ENCODE measurements around the gene EID1.
"Not testable (repeated sequence)": the region's sequence is repeated elsewhere in the genome, so short reads cannot be mapped to it uniquely, and the experiment has no call there.

The EID1 gene

DNA sequence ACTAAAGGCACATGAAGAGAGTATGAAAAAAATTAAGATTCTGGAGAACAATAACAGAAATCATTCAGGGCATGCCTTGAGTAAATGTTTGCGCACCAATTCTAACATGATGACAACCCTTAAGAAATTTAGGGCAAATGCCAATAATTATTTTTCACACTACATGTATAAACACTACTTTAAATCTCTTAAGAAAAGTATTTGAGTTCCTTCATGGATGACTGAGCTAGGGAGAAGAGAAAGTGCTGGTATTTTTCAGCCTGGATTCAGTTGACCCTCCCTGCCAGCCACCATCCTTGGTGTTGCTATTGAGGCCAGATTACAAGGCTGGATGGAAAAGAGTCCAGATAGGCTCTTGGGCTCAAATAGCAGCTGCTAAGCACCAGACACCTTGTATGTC is 8.0 kb upstream of the EID1 start:
- no peak for DNase-seq

GRCh38 chr15:48871542-48871941 is 6.4 kb upstream of the EID1 start:
- DNase-seq: no peak

DNA sequence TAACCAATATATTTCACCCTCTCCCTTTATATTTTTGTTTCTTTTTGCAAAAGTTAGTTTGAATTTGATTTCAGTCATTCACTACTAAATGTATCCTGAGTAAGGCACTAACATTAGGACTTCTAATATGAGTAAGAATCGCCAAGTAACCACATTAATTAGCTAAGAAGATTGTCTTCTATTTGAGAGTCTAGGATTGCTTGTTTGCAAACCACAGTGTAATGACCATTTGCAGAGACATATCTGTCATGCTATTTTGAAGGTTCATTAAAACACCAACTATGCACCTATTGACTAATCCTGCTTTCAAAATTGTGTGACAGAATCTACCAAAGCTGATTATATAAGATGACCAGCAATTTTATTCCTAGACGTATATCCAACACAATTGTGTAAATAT is 5.3 kb upstream of the EID1 start:
- no peak for DNase-seq

DNA sequence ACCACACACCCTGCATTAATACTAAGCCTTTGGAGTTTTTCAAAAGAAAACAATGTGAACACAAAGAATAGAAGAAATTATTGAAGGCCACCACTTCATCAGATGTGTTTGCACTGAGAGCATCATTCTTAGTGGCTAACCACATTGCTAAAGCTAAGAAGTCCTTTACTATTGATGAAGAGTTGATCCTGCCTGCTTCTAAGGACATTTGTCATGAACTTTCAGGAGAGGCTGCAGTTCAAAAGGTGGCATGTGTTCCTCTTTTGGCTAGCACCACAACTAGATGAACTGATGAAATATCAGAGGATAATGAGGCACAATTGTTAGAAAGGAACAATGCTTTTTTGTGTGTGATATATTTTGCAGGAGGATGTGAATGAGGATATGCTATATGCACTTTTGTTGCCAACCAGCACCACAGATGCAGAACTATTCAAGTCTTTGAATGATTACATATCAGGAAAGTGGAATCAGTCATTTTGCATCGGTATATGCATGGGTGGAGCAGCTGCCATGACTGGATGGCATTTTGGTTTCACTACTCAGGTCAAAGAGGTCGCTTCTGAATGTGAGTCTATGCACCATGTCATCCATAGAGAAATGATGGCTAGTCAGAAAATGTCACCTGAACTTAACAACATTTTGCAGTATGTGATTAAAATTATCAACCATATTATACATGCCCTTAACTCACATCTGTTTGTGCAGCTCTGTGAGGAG is 2.5 kb upstream of the EID1 start:
- DNase-seq: no peak

- no peak for DNase-seq
These were observed 1.9 kb upstream of the EID1 start for GRCh38 chr15:48876057-48876456.

GRCh38 chr15:48880070-48880634 is 2.2 kb downstream of the EID1 start:
- no peak for DNase-seq

DNA sequence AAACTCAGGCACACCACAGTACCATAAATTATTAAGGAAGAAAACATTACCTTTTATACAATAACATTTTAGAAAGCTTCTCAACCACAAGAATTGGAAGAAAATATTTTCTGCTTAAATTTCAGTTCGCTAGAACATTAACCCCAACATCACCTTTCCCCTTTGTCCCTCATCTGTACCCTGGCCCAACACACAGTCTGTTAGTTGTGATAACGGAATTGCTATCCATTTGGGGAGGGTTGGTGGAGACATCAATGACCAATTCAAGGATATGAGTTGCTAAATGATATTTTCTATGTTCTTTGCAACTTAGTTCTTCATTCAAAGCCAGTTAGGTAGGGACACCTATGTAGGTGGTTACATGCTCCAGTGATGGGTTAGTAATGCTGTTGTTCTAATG is 5.8 kb downstream of the EID1 start:
- no peak for DNase-seq

- DNase-seq: no peak
These were observed 9.2 kb downstream of the EID1 start for GRCh38 chr15:48887144-48887543.

DNA sequence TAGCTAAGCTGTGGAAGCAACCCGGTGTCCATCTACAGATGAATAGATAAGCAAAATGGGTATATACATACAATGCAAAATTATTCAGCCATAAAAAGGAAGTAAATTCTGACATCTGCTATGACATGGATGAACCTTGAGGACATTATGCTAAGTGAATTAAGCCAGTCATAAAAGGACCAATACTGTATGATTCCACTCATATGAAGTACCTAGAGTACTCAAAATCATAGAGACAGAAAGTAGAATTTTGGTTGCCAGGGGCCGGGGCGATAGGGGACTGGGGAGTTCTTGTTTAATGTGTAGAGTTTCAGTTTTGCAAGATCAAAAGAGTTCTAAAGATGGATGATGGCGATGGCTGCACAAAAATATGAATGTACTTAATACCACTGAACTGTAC is 10.3 kb downstream of the EID1 start:
- no peak for DNase-seq

DNA sequence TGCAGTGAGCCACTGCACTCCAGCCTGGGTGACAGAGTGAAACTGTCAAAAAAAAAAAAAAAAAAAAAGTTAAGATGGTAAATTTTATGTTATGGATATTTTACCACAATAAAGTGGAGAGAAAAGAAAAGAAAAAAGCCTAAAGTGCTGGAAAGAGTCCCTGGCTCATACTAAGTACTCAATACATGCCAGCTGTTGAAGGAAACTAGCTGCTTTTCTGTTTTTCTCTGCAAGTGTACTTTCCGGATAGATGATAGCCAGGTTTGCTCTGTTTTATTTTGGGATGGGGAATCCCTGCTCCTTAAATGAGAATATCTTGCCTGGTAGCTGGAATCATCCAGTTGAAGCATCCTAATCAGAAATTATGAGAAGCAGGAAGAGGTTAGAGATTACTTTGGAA is 10.9 kb downstream of the EID1 start:
- DNase-seq: no peak

DNA sequence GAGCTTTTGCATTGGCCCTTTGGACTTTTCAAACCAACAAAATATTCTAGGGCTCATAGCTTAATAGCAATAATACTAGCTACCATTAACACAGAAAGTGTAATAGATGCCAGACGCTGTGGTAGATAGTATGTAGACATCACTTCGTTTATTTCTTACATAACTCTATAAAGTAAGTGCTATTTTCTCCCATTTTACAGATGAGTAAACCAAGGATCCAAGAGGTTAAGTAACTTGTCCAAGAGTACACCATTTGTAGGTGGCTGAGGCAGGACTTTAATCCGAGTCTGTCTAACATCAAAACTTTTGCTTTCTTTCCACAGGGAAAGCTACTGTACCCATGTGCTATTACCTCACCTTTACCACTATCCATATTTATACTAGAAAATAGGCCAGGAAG is 12.0 kb downstream of the EID1 start:
- no peak for DNase-seq

GRCh38 chr15:48890375-48890972 is 12.5 kb downstream of the EID1 start:
- no peak for DNase-seq

GRCh38 chr15:48891232-48891765 is 13.4 kb downstream of the EID1 start:
- no peak for DNase-seq

- DNase-seq: no peak
These were observed 15.4 kb downstream of the EID1 start for GRCh38 chr15:48893311-48893710.

DNA sequence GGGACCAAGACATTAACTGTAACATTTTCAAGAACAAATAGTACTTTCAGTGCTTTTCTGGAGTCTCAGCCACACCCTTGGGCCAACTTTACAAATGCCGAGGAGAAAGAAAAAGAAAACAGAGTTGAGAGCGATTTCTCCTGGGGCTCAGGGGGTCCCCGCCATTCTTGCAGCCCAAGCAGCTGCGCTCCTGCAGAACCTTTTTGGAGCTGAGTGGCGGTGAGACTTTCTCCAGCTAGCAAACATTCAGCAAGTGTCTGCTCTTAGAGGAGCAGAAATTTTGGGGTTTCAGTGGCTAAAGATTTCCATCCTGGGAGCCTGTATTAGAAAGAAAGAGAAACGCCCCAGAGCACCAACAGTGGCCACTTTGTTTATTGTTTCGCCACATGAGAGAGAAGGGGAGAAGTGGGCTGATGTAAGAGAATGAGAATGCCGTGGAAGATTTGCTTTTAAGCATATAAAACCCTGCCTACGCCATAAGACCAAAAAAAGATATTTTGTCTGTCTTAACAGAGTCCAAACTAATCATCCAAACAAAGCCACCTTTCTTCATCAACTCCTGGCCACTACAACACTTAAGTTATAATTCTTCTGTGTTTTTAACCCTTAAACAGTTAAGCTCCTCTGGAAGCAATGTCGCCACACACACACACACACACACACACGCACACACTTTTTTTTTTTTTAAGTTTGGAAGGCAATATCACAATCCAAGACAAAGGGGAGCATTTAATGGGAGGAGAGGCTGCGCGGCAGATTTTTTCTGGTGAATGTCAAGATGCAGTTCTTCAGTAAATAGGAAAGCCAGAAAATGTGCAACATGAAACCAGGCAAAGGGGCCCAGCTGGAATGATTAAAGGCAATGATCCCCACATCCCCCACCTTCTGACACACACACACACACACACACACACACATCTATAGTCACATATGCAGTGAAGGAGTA is 19.2 kb downstream of the EID1 start:
- DNase-seq: peak; percentile 72

- no peak for DNase-seq
These were observed 20.1 kb downstream of the EID1 start for GRCh38 chr15:48898032-48898431.

DNA sequence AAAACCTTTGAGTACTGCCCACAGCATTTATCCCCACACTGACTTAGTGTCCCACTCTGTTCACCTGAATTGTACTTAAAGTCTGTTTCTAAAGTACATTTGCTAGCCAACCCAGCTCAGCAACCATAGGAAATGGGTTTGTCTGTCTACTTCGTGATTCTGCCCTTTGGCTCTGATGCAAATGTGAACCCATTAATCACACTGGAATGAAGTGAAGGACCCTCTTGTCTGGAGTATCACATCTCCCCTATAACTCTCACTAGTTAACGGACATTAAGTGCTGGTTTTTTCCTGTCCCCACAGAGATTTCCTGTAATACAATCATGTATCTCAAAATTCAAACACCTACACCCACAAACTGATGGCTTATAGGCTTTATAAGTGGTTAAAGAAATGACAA is 20.5 kb downstream of the EID1 start:
- no peak for DNase-seq

DNA sequence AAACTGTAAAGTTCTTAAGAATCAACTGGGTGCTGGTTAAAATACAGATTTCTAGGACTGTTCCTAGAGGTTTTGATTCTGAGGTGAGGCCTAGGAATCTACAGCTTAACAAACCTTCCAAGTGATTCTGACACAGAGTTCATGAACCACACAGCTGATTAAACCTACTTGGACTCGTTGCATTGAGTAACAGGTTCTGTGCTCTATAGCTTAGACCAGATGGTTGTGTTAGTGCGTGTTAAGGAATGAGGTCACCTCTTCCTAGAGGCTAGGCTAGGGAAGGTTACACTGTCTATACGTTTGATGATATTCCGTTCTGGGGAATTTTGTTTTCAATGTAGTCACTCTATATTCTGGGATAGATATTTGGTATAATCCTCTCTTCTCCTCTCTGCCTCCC is 21.9 kb downstream of the EID1 start:
- no peak for DNase-seq

DNA sequence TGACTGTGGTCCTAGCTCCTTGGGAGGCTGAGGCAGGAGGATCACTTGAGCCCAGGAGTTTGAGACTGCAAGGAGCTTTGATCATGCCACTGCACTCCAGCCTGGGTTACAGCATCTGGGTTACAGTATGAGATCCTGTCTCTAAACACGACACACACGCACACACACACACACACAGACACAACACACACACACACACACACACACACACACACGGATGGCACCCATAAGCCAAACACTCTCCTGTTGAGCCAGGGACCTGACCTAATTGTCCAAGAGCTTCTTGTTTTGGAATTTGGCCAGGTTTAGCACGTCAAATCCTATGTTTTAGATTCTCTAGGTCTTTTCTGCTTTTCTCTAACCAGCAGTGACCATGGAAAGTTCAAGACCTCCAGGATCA is 26.8 kb downstream of the EID1 start:
- DNase-seq: no peak

- no peak for DNase-seq
These were observed 27.3 kb downstream of the EID1 start for GRCh38 chr15:48905216-48905615.

DNA sequence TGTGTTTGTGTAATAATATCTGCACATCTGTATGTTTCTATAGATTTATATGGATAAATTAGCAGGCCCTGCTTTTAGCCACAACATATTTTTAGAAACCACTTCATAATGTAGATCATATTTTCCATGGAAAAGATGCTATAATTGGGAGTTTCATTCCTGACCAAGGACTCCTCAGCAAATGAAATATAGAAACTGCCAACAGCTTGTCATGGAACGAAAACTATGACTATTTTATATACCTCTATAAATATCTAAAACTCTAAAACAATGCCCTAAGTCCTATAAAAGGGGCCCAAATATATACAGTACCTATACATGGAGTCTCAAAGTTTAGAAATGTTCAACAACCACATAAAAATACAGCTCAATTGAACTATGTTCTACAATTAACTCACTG is 27.9 kb downstream of the EID1 start:
- DNase-seq: no peak

GRCh38 chr15:48909313-48909712 is 31.4 kb downstream of the EID1 start:
- not testable (repeated sequence) for DNase-seq

DNA sequence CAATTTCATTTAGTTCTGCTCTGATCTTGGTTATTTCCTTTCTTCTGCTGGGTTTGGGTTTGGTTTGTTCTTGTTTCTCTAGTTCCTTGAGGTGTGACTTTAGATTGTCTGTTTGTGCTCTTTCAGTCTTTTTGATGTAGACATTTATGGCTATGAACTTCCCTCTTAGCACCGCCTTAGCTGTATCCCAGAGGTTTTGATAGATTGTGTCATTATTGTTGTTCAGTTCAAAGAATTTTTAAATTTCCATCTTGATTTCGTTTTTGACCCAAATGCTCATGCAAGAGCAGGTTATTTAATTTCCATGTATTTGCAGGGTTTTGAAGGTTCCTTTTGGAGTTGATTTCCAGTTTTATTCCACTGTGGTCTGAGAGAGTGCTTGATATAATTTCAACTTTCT is 32.6 kb downstream of the EID1 start:
- DNase-seq: not testable (repeated sequence)

Data from fibroblast of skin of right biceps (primary cell).